ENCODE measurements around the gene NPNT.

The NPNT gene

DNA sequence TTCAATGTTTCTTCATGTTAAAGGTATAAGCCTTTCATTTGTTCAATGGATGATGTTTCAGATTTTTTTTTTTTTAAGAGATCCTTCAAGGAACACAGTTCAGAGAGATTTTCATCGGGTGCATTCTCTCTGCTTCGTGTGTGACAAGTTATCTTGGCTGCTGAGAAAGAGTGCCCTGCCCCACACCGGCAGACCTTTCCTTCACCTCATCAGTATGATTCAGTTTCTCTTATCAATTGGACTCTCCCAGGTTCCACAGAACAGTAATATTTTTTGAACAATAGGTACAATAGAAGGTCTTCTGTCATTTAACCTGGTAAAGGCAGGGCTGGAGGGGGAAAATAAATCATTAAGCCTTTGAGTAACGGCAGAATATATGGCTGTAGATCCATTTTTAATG, 75.8 kb downstream of the NPNT start:
- DNase-seq (ENCODE audit: extremely low spot score): no peak
- POLR2A ChIA-PET: no interaction called here
- TF ChIP-seq FOXM1 (IDR thresholded peaks at IDR 0.05; ENCODE audit: borderline replicate concordance): no peak
- TF ChIP-seq TARDBP (IDR thresholded peaks at IDR 0.05): no peak
- CTCF ChIA-PET: no interaction called here

DNA sequence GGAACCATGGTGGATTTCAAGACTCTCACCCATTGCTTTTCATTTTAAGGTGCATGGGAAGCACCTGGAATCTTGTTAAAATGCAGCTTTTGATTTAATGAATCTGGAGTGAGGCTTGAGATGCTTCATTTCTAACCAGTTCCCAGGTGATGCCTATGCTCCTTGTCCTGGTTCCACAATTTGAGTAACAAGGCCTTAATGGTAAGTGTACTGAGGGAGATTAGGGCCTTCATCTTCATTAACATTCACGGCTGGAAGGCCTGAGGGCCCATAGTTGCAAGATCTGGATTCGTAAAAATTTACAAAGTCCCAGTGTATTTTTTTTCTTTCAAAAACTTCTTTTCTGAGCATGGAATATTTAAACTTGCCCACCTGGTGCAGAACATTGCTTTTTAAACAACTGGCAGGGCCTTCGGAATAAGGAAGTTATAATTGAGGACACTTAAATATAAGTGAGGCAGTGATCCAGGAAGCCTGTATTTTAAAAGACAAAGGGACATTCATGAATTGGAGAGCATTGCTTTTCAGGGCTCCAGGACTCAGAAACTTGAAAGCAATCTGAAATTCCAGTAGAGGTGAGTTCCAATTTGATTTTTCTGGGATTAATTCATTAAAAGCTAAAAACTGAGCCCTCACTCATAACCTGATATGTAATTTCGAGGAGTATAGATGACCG, 77.8 kb downstream of the NPNT start:
- POLR2A ChIA-PET: no interaction called here
- TF ChIP-seq LEF1 (IDR thresholded peaks at IDR 0.05; ENCODE audit: borderline replicate concordance) (no peak), BHLHE40 (IDR thresholded peaks at IDR 0.05; ENCODE audit: borderline replicate concordance) (no peak), TARDBP (IDR thresholded peaks at IDR 0.05) (no peak), NFRKB (IDR thresholded peaks at IDR 0.05) (no peak), ZNF384 (IDR thresholded peaks at IDR 0.05) (no peak), SUZ12 (IDR thresholded peaks at IDR 0.05) (no peak), ELF4 (IDR thresholded peaks at IDR 0.05) (no peak), FOXA1 (IDR thresholded peaks at IDR 0.05) (no peak), FOXM1 (IDR thresholded peaks at IDR 0.05; ENCODE audit: borderline replicate concordance) (no peak), HDGF (IDR thresholded peaks at IDR 0.05; ENCODE audit: borderline replicate concordance) (no peak)
- TF ChIP-seq, protein P1, sequence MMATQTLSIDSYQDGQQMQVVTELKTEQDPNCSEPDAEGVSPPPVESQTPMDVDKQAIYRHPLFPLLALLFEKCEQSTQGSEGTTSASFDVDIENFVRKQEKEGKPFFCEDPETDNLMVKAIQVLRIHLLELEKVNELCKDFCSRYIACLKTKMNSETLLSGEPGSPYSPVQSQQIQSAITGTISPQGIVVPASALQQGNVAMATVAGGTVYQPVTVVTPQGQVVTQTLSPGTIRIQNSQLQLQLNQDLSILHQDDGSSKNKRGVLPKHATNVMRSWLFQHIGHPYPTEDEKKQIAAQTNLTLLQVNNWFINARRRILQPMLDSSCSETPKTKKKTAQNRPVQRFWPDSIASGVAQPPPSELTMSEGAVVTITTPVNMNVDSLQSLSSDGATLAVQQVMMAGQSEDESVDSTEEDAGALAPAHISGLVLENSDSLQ (IDR thresholded peaks at IDR 0.05): no peak
- CTCF ChIA-PET: no interaction called here
- DNase-seq (ENCODE audit: extremely low spot score): no peak

DNA sequence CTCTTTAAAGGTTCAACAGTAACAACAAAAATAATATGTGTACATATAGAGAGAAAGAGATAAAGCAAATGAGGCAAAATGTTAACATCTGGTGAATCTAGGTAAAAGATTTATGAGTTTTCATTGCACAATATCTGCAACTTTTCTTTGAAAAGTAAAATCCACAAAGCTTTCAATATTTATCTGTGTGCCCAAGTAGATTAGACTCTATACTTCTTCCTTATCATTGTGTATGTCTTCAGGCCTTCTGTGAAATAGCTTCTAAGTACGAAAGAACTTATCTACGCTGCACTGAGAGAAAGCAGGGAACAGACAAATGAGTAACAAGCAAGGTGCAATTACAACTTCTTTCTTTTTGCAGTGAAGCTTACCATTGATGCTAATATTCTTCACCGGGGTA, 81.6 kb downstream of the NPNT start:
- CTCF ChIA-PET: no interaction called here
- TF ChIP-seq SP1 (IDR thresholded peaks at IDR 0.05) (no peak), CTBP1 (IDR thresholded peaks at IDR 0.05; ENCODE audit: borderline replicate concordance) (no peak), FOXK2 (IDR thresholded peaks at IDR 0.05) (no peak), ZNF384 (IDR thresholded peaks at IDR 0.05) (no peak), ELF4 (IDR thresholded peaks at IDR 0.05) (no peak), NFRKB (IDR thresholded peaks at IDR 0.05) (no peak), FOXM1 (IDR thresholded peaks at IDR 0.05; ENCODE audit: borderline replicate concordance) (no peak), HDGF (IDR thresholded peaks at IDR 0.05; ENCODE audit: borderline replicate concordance) (no peak), FOXA1 (IDR thresholded peaks at IDR 0.05) (no peak), SUZ12 (IDR thresholded peaks at IDR 0.05) (no peak), BHLHE40 (IDR thresholded peaks at IDR 0.05; ENCODE audit: borderline replicate concordance) (no peak), L3MBTL2 (conservative IDR thresholded peaks at IDR 0.05) (no peak)
- TF ChIP-seq, protein P1 (IDR thresholded peaks at IDR 0.05): no peak
- DNase-seq (ENCODE audit: extremely low spot score): no peak
- POLR2A ChIA-PET: no interaction called here

DNA sequence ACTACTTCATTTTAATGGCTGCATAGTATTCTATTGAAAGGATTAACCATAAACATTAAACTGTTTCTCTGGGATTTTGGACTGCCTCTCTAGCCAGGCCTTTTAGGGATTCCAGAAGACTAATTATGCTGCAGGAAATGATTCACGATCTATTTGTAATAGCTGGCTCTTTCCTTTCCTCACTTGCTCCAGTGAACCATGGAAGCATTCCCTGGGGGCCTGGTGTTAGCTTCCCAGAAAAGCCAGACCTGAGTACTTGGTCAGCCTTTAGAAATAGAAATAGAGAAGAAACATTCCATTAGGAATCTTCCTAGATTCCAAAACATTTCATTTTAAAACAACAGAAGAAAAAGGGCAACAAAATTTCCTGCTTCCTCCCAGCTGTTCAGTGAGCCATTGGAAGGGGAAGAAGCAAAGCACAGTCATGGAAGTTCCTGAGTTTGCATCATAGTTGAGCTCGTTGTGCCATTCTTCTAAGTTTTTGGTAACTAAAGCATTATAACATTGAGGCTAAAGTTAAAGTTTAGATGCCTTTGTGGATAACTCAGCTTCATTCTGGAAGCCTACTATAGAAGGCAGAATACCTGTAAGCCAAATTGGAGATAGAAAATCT, 83.5 kb downstream of the NPNT start:
- TF ChIP-seq ARNT (IDR thresholded peaks at IDR 0.05): no peak
- ChIA-PET CTCF (interaction anchor here (0.8 kb wide), 1 partner anchor 695 kb away, joined by 3 read pairs; no protein-coding TSS in a partner anchor), POLR2A (no interaction called here)
- no peak for DNase-seq (ENCODE audit: extremely low spot score)

DNA sequence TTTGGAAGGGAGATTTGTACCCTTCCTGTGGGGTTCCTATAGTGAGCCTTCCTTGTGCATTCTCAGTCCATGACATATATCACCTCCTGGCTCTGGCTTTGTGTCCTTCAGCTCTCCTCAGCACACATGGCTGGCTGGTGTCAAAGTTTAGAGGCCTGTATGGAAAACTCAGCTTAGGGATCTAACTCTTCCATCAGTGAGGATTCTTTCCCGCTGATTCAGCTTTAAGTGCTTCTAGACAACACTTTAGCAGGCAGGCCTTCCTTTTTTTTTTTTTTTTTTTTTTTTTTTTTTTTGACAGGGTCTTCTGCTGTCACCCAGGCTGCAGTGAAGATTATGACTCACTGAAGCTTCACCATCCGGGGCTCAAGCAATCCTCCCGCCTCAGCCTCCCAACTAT, 84.2 kb downstream of the NPNT start:
- CTCF ChIA-PET: interaction anchor here (0.8 kb wide), 1 partner anchor 695 kb away, joined by 3 read pairs; no protein-coding TSS in a partner anchor
- DNase-seq (ENCODE audit: extremely low spot score): no peak
- POLR2A ChIA-PET: no interaction called here
- TF ChIP-seq, protein P1 (IDR thresholded peaks at IDR 0.05): no peak
- no peak for TF ChIP-seq ELF4 (IDR thresholded peaks at IDR 0.05)
- TF ChIP-seq BHLHE40 (IDR thresholded peaks at IDR 0.05; ENCODE audit: borderline replicate concordance): no peak
- no peak for TF ChIP-seq ZNF384 (IDR thresholded peaks at IDR 0.05)
- TF ChIP-seq FOXM1 (IDR thresholded peaks at IDR 0.05; ENCODE audit: borderline replicate concordance): no peak
- TF ChIP-seq HDGF (IDR thresholded peaks at IDR 0.05; ENCODE audit: borderline replicate concordance): no peak
- no peak for TF ChIP-seq NFRKB (IDR thresholded peaks at IDR 0.05)
- TF ChIP-seq CTBP1 (IDR thresholded peaks at IDR 0.05; ENCODE audit: borderline replicate concordance): no peak
- TF ChIP-seq LEF1 (IDR thresholded peaks at IDR 0.05; ENCODE audit: borderline replicate concordance): no peak
- no peak for TF ChIP-seq FOXA1 (IDR thresholded peaks at IDR 0.05)
- no peak for TF ChIP-seq SP1 (IDR thresholded peaks at IDR 0.05)
- TF ChIP-seq FOXK2 (IDR thresholded peaks at IDR 0.05): no peak
- TF ChIP-seq TARDBP (IDR thresholded peaks at IDR 0.05): no peak
- no peak for TF ChIP-seq SUZ12 (IDR thresholded peaks at IDR 0.05)
- TF ChIP-seq L3MBTL2 (conservative IDR thresholded peaks at IDR 0.05): no peak

DNA sequence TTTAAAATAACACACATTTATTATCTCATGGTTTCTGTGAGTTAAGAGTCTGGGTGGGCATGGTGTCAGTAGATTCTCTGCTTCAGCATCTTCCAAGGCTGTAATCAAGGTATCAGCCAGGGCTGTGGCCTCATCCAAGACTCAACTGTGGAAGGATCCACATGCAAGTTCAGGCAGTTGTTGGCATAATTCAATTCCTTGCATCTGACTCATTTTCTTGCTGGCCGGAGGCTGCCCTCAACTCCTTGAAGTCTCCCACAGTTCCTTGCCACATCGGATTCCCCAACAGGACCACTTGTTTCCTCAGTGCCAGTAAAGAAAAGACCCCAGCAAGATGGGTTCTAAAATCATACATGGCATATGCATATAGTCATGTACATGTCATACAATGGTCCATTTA, 93.4 kb downstream of the NPNT start:
- ChIA-PET CTCF (no interaction called here), POLR2A (no interaction called here)
- TF ChIP-seq FOXM1 (IDR thresholded peaks at IDR 0.05; ENCODE audit: borderline replicate concordance) (no peak), ZNF384 (IDR thresholded peaks at IDR 0.05) (no peak), ELF4 (IDR thresholded peaks at IDR 0.05) (no peak), TARDBP (IDR thresholded peaks at IDR 0.05) (no peak), HDGF (IDR thresholded peaks at IDR 0.05; ENCODE audit: borderline replicate concordance) (no peak), FOXK2 (IDR thresholded peaks at IDR 0.05) (no peak)
- TF ChIP-seq, protein P1 (IDR thresholded peaks at IDR 0.05): no peak
- DNase-seq (ENCODE audit: extremely low spot score): no peak
